Neural progenitor cell (in vitro differentiated cells): ENCODE measurements around the gene PPP3R1. TPM values are rescaled to one million over a fixed set of nuclear protein-coding genes. Genes with fewer than 3 reads are reported as not detected.
A peak's percentile ranks its signal among the peaks of the same experiment; 100 is the strongest.

ENCODE experiments used
- DNase-seq: peaks from one replicate; pipeline ENCODE4 v3.0.0-alpha.2; 2016; ENCODE audit warnings: low spot score
- H2AFZ ChIP-seq: fragments of 200-600 bp; sonication (generic); replicated peaks from 2 replicates; pipeline ENCODE4 v1.6.1; 2016; ENCODE audit warnings: antibody characterized with exemption
- H3F3A ChIP-seq: fragments of 200-600 bp; sonication (generic); 2 replicates; pipeline ENCODE4 v1.6.1; 2016; ENCODE audit warnings: antibody characterized with exemption, low read depth
- H3K27ac ChIP-seq: fragments of 200-600 bp; sonication (generic); 2 replicates; pipeline ENCODE4 v1.5.1; 2016; ENCODE audit warnings: mild to moderate bottlenecking
- H3K27me3 ChIP-seq: fragments of 200-600 bp; sonication (generic); 2 replicates; pipeline ENCODE4 v1.6.1; 2016; ENCODE audit warnings: mild to moderate bottlenecking, moderate library complexity
- H3K36me3 ChIP-seq: fragments of 200-600 bp; sonication (generic); 2 replicates; pipeline ENCODE4 v1.5.1; 2016
- H3K4me1 ChIP-seq: fragments of 200-600 bp; sonication (generic); 2 replicates; pipeline ENCODE4 v1.6.1; 2016; ENCODE audit warnings: mixed run types
- H3K4me2 ChIP-seq: fragments of 200-600 bp; sonication (generic); 2 replicates; pipeline ENCODE4 v1.6.1; 2016
- H3K4me3 ChIP-seq: fragments of 200-600 bp; sonication (generic); 2 replicates; pipeline ENCODE4 v1.5.1; 2016
- H3K79me2 ChIP-seq: fragments of 200-600 bp; sonication (generic); 2 replicates; pipeline ENCODE4 v1.6.1; 2016; ENCODE audit warnings: low read depth
- H3K9ac ChIP-seq: fragments of 200-600 bp; sonication (generic); 2 replicates; pipeline ENCODE4 v1.6.1; 2016
- H3K9me3 ChIP-seq: fragments of 200-600 bp; sonication (generic); 2 replicates; pipeline ENCODE4 v1.5.1; 2016; ENCODE audit warnings: low read depth
- H4K20me1 ChIP-seq: fragments of 200-600 bp; sonication (generic); 2 replicates; pipeline ENCODE4 v1.6.1; 2016; ENCODE audit warnings: low read depth
- H3K27ac Mint-ChIP-seq: 3 replicates; pipeline ENCODE4 v1.8.0; 2021; ENCODE audit warnings: mixed read lengths
- H3K27me3 Mint-ChIP-seq: 2 replicates; pipeline ENCODE4 v1.8.0; 2022; ENCODE audit warnings: low read depth, mild to moderate bottlenecking, inconsistent platforms, moderate library complexity, mixed read lengths; ENCODE audit not compliant: insufficient read depth
- H3K36me3 Mint-ChIP-seq: 3 replicates; pipeline ENCODE4 v1.8.0; 2021; ENCODE audit warnings: mixed read lengths
- H3K4me1 Mint-ChIP-seq: 3 replicates; pipeline ENCODE4 v1.8.0; 2021; ENCODE audit warnings: mixed read lengths
- H3K4me3 Mint-ChIP-seq: 3 replicates; pipeline ENCODE4 v1.8.0; 2021; ENCODE audit warnings: mild to moderate bottlenecking, moderate library complexity, mixed read lengths
- H3K9me3 Mint-ChIP-seq: 3 replicates; pipeline ENCODE4 v1.8.0; 2020; ENCODE audit warnings: mixed read lengths
- CTCF ChIP-seq: fragments of 200-600 bp; sonication (generic); IDR thresholded peaks from 2 replicates; pipeline ENCODE4 v1.5.1; 2017; ENCODE audit warnings: antibody characterized with exemption, mild to moderate bottlenecking
- EZH2 ChIP-seq: fragments of 200-600 bp; sonication (generic); IDR thresholded peaks from 2 replicates; pipeline ENCODE4 v1.6.1; 2017; ENCODE audit warnings: antibody characterized with exemption, mild to moderate bottlenecking, moderate library complexity
- EZH2phosphoT487 ChIP-seq: fragments of 200-600 bp; sonication (generic); IDR thresholded peaks from 2 replicates; pipeline ENCODE4 v1.6.1; 2017; ENCODE audit warnings: antibody characterized with exemption
- total RNA-seq: library from RNA; depleted of rRNA; stranded (reverse); fragments of >200 nt; gene quantifications from 2 replicates; pipeline ENCODE4 v1.2.3, GENCODE V29; 2015; ENCODE audit warnings: low replicate concordance

The PPP3R1 gene
- 29.1 and 41.4 TPM in 2 replicates for total RNA-seq

GRCh38 chr2:68252400-68253218 lies at the start of gene PPP3R1:
TSS of gene PPP3R1 (minus strand) at chr2:68252532. CDS start at chr2:68252127, 405 bp downstream.
- H3K9me3 ChIP-seq, result no peaks in the 10 kb centered on the region
- Mint-ChIP-seq H3K4me3 (peak within 1 kb of the TSS; percentile 97), H3K4me1 (peaks cover 33% of the 10 kb centered on the region), H3K36me3 (no peaks in the 10 kb centered on the region), H3K27ac (peak within 1 kb of the TSS; percentile 95), H3K9me3 (no peaks in the 10 kb centered on the region), H3K27me3 (peaks cover 4% of the 10 kb centered on the region)
- H3K27me3 ChIP-seq, result no peaks in the 10 kb centered on the region
- peak within 1 kb of the TSS; percentile 82 for H2AFZ ChIP-seq
- H3K9ac ChIP-seq, result peak within 1 kb of the TSS; percentile 83
- TF ChIP-seq EZH2 (no peak), CTCF (no peak), EZH2phosphoT487 (no peak)
- H3K79me2 ChIP-seq, result peaks cover 60% of the 10 kb centered on the region
- H3F3A ChIP-seq, result peaks cover 17% of the 10 kb centered on the region
- peak within 1 kb of the TSS; percentile 98 for H3K27ac ChIP-seq
- H3K4me1 ChIP-seq, result peaks cover 39% of the 10 kb centered on the region
- H3K4me2 ChIP-seq, result peak within 1 kb of the TSS; percentile 89
- peak; percentile 98 for DNase-seq
- no peaks in the 10 kb centered on the region for H3K36me3 ChIP-seq
- peaks cover 37% of the 10 kb centered on the region for H4K20me1 ChIP-seq
- H3K4me3 ChIP-seq, result peak within 1 kb of the TSS; percentile 96

- Histone ChIP-seq H3K27me3 (no peaks in the 10 kb centered on the region), H3K9ac (no peak overlapping the region), H3K4me1 (no peaks in the 10 kb centered on the region), H3K79me2 (no peaks in the 10 kb centered on the region), H3K4me2 (no peak overlapping the region), H3K36me3 (no peaks in the 10 kb centered on the region), H3K27ac (no peak overlapping the region), H3F3A (no peaks in the 10 kb centered on the region), H2AFZ (no peak overlapping the region), H4K20me1 (no peaks in the 10 kb centered on the region), H3K9me3 (no peaks in the 10 kb centered on the region), H3K4me3 (no peak overlapping the region)
- Mint-ChIP-seq H3K4me1 (no peaks in the 10 kb centered on the region), H3K9me3 (no peaks in the 10 kb centered on the region), H3K27me3 (peaks cover 2% of the 10 kb centered on the region), H3K4me3 (no peak overlapping the region), H3K36me3 (no peaks in the 10 kb centered on the region), H3K27ac (no peak overlapping the region)
- no peak for TF ChIP-seq CTCF
- TF ChIP-seq EZH2phosphoT487, result no peak
- no peak for DNase-seq
Observed at GRCh38 chr2:68295516-68295915, 43.2 kb upstream of the PPP3R1 start.

- no peaks in the 10 kb centered on the region for H4K20me1 ChIP-seq
- no peak overlapping the region for H3K27ac Mint-ChIP-seq
- no peaks in the 10 kb centered on the region for H3K4me1 ChIP-seq
- H3K4me1 Mint-ChIP-seq, result no peaks in the 10 kb centered on the region
- DNase-seq, result no peak
- no peaks in the 10 kb centered on the region for H3K27me3 ChIP-seq
- H3K9ac ChIP-seq, result no peak overlapping the region
- TF ChIP-seq EZH2, result no peak
- no peak for TF ChIP-seq CTCF
- TF ChIP-seq EZH2phosphoT487, result no peak
- H2AFZ ChIP-seq, result no peak overlapping the region
- no peaks in the 10 kb centered on the region for H3K79me2 ChIP-seq
- H3K9me3 Mint-ChIP-seq, result no peaks in the 10 kb centered on the region
- no peaks in the 10 kb centered on the region for H3F3A ChIP-seq
- no peak overlapping the region for H3K4me3 Mint-ChIP-seq
- H3K4me3 ChIP-seq, result no peak overlapping the region
- peaks cover 2% of the 10 kb centered on the region for H3K27me3 Mint-ChIP-seq
- no peaks in the 10 kb centered on the region for H3K9me3 ChIP-seq
- H3K27ac ChIP-seq, result no peak overlapping the region
- no peak overlapping the region for H3K4me2 ChIP-seq
- no peaks in the 10 kb centered on the region for H3K36me3 ChIP-seq
- H3K36me3 Mint-ChIP-seq, result no peaks in the 10 kb centered on the region
Observed at GRCh38 chr2:68294913-68295312, 42.6 kb upstream of the PPP3R1 start.
